NCI-H1694 (cell line): ENCODE data around the gene BARD1.
A peak's percentile ranks its signal among the peaks of the same experiment; 100 is the strongest.
"Not testable (repeated sequence)": the region's sequence is repeated elsewhere in the genome, so short reads cannot be mapped to it uniquely, and the experiment has no call there.

Source experiments
- DNase-seq: peaks from one replicate; lab custom pipeline; 2025; lab: John Stamatoyannopoulos, UW

BARD1 gene

GRCh38 chr2:214808981-214809750 lies at the start of gene BARD1:
Gene BARD1 (minus strand): TSS chr2:214809683. CDS start chr2:214809569, 114 bp downstream.
- peak; percentile 36 for DNase-seq

- no peak for DNase-seq
Measured at GRCh38 chr2:214856137-214856536, 46.7 kb upstream of the BARD1 start.

- no peak for DNase-seq
Measured at GRCh38 chr2:214853906-214854305, 44.4 kb upstream of the BARD1 start.

GRCh38 chr2:214843823-214844222 lies 34.3 kb upstream of the BARD1 start:
- DNase-seq = no peak

GRCh38 chr2:214839464-214839863 lies 30.0 kb upstream of the BARD1 start:
- DNase-seq = no peak

DNA sequence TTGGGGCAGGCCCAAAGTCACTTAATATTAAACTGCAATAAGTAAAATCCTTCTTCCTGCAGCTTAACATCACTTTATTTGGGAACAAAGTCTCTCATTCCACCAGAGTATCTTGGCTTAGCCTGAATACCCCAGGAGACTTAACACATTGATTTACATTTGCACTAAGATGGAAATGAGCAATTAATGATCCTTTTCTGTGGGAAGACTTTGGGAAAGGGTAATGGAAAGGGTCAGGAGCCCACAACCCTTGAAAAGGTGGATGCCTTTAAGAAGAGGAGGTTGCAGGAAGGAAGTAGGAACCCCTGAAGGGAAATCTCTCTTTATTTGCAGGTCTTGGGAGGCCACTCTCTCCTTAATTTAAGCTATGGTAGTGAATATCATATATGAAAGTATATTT lies 28.0 kb upstream of the BARD1 start:
- DNase-seq = no peak

DNA sequence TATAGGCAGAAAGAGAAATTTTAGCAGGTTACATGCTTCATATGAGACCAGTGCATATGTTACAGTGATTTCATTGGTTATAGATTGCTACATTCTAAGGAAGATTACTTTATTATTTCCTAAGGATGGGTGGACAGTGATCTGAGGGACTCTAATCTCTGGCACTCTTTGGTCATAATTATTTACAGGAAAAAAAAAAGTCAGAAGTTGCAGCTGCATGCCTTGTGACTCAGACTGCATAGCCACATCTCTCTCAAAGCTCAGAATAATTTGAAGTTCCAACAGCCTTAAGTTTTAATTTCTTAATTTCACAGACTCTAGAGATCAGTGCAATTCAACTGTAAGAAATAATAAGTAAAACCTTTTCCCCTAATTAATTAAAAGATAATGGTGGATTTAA lies 27.1 kb upstream of the BARD1 start:
- no peak for DNase-seq

GRCh38 chr2:214830794-214831346 lies 21.4 kb upstream of the BARD1 start:
- no peak for DNase-seq

- no peak for DNase-seq
Measured at GRCh38 chr2:214816008-214816533, 6.6 kb upstream of the BARD1 start.

GRCh38 chr2:214810671-214811070 lies 1.2 kb upstream of the BARD1 start:
- no peak for DNase-seq

DNA sequence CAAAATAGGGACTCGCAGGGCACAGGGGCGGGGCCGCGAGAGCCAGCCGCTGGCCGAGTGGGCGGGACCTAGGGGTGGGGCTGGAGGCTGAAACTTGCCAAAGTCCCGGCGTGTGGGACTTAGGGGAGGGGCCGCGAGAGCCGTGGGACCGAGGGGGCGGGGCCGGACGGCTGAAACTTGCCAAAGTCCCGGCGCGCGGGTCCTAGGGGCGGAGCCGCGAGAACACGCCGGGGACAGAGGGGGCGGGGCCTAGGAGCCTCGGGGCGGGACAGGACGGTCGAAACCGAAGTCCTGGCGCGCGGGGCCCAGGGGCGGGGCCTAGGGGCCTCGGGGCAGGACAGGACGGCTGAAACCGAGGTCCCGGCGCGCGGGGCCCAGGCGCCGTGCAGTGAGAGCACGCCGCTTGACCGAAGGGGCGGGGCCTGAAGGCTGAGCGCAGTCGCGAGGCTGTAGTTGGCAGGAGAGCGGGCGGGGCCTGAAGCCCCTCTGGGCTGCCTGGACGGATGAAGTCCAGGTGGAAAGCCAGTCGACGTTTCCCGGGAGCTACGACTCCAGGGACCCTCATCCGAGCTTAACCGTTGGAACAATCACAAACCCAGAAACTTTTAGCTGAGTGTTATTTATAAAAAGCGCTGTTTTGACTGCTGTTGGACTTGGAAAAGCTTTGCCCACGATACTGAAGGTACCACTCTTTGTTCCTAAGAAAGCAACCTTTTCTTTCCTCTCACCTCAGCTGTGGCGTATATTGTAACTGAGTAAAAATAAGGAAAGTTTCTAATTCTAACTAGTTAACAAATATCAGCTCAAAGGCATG lies 475 bp upstream of the BARD1 start:
- peak; percentile 89 for DNase-seq

DNA sequence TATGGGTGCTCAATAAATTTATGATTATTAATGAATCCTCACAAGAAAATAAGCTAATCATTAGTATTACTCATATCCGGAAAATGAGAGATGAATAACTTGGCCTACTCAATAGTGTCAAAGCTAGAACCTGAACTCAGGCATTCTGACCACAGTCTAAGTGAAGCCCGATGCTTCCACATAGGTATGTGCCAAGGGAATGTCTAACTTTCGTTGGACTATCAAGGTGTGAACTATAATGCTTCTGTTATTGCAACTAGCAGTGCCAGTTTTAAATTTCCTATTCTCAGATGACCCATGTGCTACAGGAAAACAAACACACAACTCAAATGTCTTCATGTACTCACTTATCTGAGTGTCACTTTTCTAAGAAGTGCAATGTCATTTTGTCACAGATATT lies 1.8 kb downstream of the BARD1 start:
- no peak for DNase-seq

DNA sequence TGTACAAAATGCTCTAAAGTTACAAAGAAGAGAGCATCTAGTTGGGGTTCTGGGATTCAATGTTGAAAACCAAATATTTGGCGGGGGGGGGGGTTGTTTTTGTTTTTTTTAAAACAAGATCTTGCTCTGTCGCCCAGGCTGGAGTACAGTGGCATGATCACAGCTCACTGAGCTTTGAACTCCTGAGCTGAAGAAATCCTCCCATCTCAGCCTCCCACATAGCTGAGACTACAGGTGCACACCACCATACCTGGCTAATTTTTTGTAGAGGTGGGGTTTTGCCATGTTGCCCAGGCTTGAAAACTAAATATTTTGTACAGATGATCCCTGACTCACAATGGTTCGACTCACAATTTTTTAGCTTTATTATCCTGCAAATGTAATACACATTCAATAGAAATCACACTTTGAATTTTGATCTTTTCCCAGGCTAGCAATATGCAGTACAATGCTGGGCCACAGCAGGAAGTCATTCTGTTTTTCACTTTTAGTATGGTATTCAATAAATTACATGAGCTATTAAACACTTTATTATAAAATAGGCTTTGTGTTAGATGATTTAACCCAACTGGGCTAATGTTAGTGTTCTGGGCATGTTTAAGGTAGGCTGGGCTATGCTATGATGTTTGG lies 7.6 kb downstream of the BARD1 start:
- DNase-seq = no peak

GRCh38 chr2:214801068-214801467 lies 8.4 kb downstream of the BARD1 start:
- no peak for DNase-seq

GRCh38 chr2:214800180-214800579 lies 9.3 kb downstream of the BARD1 start:
- DNase-seq = no peak

GRCh38 chr2:214796911-214797310 lies 12.6 kb downstream of the BARD1 start:
- DNase-seq = no peak

DNA sequence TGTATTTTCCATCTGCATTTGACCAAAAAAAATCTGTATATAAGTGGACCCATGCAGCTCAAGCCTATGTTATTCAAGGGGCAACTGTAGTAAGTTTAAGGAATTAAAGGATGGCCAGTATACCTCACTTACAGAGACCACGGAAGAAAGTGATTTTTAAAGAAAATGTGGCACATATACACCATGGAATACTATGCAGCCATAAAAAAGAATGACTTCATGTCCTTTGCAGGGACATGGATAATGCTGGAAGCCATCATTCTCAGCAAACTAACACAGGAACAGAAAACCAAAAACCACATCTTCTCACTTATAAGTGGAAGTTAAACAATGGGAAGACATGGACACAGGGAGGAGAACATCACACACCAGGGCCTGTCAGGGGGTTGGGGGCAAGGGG lies 26.3 kb downstream of the BARD1 start:
- not testable (repeated sequence) for DNase-seq

- no peak for DNase-seq
Measured at GRCh38 chr2:214782671-214783070, 26.8 kb downstream of the BARD1 start.

GRCh38 chr2:214781226-214781625 lies 28.3 kb downstream of the BARD1 start:
- DNase-seq = no peak

- no peak for DNase-seq
Measured at GRCh38 chr2:214775971-214776370, 33.5 kb downstream of the BARD1 start.

DNA sequence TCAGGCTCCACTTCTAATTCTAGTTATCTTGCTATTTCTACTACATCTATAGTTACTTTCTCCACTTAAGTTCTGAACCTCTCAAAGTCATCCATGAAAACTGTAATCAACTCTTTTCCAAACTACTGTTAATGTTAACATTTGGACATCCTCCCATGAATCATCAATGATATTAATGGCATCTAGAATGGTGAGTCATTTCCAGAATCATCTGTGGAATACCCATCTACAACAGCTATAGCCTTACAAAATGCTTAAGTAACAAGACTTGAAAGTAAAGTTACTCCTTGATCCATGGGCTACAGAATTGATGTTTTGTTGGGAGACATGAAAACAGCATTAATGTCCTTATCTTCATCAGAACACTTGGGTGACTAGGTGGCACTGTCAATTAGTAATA lies 35.4 kb downstream of the BARD1 start:
- DNase-seq = no peak

DNA sequence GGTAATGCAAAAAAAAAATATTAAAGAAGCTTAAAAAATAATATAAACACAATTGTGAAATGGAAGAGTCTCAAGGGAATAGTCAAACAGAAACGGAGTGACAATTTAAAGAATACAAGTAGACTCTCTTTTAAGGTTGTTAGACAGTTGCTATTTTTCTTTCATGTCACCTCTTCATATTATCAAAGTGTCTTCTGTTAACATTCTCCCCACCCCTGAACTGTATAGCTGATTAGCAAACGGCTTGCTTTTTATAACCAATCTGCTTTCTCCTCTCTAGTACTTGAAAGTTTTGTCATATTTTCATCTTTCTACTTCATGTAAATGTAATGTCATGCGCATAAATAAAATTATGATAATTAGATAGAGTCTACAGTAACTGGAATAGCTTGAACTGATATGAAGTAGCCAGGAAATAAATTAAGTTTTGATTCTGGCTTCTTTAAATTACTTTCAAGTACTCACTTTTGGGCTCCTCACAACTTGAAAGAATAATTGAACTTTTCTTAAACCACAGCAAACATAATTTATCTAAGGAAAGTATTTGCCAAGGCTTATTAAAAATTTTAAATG lies 37.0 kb downstream of the BARD1 start:
- no peak for DNase-seq
